DMS 273 treated with DMSO at 0.1 percent for 48 hours (cell line): ENCODE results near the gene GABPB2.
A peak's percentile ranks its signal among the peaks of the same experiment; 100 is the strongest.

ENCODE experiments used
- DNase-seq: peaks from one replicate; lab custom pipeline; 2025; lab: John Stamatoyannopoulos, UW

Gene GABPB2

DNA sequence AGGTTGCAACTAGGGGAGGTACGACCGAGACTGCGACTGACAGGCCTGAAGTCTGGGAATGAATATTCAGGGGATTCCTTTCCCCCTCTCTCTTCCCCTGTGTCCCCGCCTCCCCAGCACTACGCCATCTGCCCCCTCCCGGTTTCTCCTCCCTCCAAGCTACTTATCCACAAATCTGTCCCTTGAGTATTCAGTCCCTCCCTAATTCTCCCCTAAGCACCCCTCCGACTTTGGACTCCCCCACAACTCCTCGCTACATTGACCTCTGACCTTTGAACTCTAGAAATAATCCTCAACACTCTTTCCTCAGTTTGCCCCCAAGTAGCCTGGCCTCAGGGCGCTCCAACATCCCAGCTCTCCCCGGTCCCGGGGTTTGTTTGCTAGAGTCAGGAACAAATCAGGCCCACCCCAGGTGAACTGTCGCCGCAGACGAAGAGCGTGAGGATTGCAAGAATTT, 94.7 kb downstream of the GABPB2 start:
- DNase-seq, result peak; percentile 100

DNA sequence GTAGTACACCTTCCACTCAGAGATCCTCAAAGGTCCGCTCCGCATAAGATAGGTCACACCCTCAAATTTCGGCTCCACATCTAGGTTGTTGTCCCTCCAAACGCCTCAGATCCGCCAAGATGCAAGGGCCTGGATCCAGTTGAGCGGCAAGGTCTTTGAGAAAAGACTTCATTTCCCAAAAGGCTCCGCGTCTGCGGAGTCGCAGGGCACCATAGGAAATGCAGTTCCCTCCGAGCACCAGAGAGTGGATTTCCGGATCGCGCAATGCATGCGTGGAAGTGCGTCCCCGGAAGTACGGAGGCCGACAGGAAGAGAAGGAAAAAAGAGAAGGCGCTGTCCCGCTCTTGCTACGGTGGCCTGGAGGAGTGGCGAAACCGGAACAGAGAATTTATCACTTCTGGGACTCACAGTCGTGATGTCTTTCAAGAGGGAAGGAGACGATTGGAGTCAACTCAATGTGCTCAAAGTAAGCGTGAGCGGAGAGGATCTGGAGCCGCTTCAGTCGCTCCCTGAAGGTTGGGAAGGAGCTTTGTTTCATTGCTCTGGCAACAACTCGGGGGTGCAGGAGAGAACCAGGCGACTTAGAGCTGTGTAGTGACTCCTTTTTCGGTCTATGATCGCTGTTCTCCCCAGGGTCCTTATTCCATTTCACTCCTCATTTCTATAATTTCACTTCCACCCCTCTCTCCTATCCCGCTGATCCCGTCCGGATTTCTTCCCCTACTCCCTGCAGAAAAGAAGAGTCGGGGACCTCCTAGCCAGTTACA, 95.4 kb downstream of the GABPB2 start, which contains the start of the genes LYSMD1 and SCNM1:
Gene LYSMD1, minus strand, starts transcription at position 165 of the 767 bp plus-strand sequence. CDS start 644 bp downstream, outside the sequence.
Gene SCNM1, plus strand, starts transcription at position 407 of the 767 bp plus-strand sequence. Its CDS starts 9 bp downstream, at position 416.
- peak; percentile 100 for DNase-seq

DNA sequence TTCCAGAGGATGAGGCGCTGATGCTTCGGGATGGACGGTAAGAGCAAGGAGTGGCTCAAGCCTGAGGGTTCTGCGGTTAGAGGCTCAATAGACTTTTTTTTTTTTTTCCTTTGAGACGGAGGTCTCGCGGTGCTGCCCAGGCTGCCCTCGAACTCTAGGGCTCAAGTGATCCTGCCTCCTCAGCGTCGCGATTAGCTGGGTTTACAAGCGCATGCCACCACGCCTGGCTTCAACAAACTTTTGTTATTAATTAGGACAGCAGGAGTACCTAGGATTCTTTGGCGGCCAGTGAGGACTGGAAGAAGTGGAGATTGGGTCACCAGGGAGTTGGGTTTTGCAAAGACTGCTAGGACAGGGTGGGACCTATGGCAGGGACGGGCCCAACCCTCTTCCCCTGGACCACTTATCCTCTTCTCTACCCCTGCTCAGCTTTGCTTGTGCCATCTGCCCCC, 96.0 kb downstream of the GABPB2 start:
- no peak for DNase-seq

DNA sequence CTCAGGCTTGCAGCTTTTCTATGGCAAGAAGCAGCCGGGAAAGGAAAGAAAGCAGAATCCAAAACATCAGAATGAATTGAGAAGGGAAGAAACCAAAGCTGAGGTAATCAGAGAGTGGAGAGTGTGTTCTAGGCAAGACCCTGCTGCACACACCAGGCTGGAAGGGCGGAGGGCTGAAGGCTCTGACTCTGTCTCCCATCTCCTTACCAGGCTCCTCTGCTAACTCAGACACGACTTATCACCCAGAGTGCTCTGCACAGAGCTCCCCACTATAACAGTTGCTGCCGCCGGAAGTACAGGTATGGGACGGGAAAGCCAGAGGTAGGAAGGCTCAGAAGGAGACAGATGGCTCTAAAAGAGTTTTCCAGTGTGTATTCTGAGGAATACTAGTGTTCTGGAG, 96.6 kb downstream of the GABPB2 start:
- no peak for DNase-seq

DNA sequence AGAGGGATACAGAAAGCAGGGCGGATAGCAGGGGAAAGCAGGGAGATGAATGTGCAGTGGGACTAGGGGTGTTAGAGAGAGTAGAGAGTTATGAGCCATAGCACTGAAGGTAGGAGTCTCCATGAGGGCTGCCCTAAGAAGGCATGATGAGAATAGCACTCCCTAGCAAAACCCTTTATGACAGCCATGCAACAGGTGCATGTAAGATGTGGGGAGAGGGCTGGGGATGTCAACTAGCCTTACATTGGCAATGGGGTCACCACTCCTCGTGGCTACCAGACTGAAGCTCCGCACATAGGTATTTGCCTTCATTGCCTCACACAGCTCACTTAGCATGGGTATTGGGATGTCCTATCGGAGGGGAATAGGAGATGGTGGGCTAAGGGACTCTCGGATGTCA, 100.6 kb downstream of the GABPB2 start:
- no peak for DNase-seq
